GM15510 (cell line): ENCODE measurements around the gene WDR82.

Experiments used
- POLR2A ChIP-seq: IDR thresholded peaks from 3 replicates; pipeline ENCODE4 v1.6.1; 2011; ENCODE audit warnings: borderline replicate concordance; ENCODE audit not compliant: insufficient read length; ENCODE audit errors: extremely low read depth

Gene WDR82

GRCh38 chr3:52288674-52289073, 10.2 kb upstream of the WDR82 start:
- TF ChIP-seq POLR2A: no peak

- no peak for TF ChIP-seq POLR2A
Measured at GRCh38 chr3:52286777-52287110, 8.3 kb upstream of the WDR82 start.

GRCh38 chr3:52283306-52283705, 4.9 kb upstream of the WDR82 start:
- no peak for TF ChIP-seq POLR2A

- TF ChIP-seq POLR2A: no peak
Measured at GRCh38 chr3:52281981-52282801, 3.7 kb upstream of the WDR82 start.

GRCh38 chr3:52280050-52280461, 1.6 kb upstream of the WDR82 start:
- TF ChIP-seq POLR2A: no peak

GRCh38 chr3:52279596-52279995, 1.1 kb upstream of the WDR82 start:
- no peak for TF ChIP-seq POLR2A

- TF ChIP-seq POLR2A: no peak
Measured at GRCh38 chr3:52277972-52278509, 408 bp downstream of the WDR82 start.

GRCh38 chr3:52277071-52277964, 1.1 kb downstream of the WDR82 start:
- TF ChIP-seq POLR2A: peak; percentile 59

- no peak for TF ChIP-seq POLR2A
Measured at GRCh38 chr3:52272831-52273230, 5.6 kb downstream of the WDR82 start.

- TF ChIP-seq POLR2A: no peak
Measured at GRCh38 chr3:52270252-52270754, 8.1 kb downstream of the WDR82 start.

GRCh38 chr3:52269776-52270175, 8.7 kb downstream of the WDR82 start:
- TF ChIP-seq POLR2A: no peak

- no peak for TF ChIP-seq POLR2A
Measured at GRCh38 chr3:52268036-52268435, 10.4 kb downstream of the WDR82 start.

GRCh38 chr3:52265387-52265786, 13.1 kb downstream of the WDR82 start:
- no peak for TF ChIP-seq POLR2A

- no peak for TF ChIP-seq POLR2A
Measured at GRCh38 chr3:52262447-52262846, 16.0 kb downstream of the WDR82 start.

GRCh38 chr3:52259448-52259847, 19.0 kb downstream of the WDR82 start:
- TF ChIP-seq POLR2A: no peak
